Measurements from ENCODE around the gene RBBP8NL. TPM values are rescaled to one million over a fixed set of nuclear protein-coding genes. Genes with fewer than 3 reads are reported as not detected.

RBBP8NL gene
- total RNA-seq, 1 experiment from 2014 or later, result 39.2 TPM

- H3K36me3 Mint-ChIP-seq (ENCODE audit: insufficient read depth, unreplicated experiment), result peaks cover 6% of the 10 kb centered on the region
- H3K4me1 ChIP-seq, result peaks cover 32% of the 10 kb centered on the region
- DNase-seq, result no peak
- H3K4me1 Mint-ChIP-seq (ENCODE audit: low read depth, unreplicated experiment), result peaks cover 39% of the 10 kb centered on the region
- H3K36me3 ChIP-seq (ENCODE audit: control insufficient read depth, insufficient read depth, low read length), result no peaks in the 10 kb centered on the region
- H3K27ac Mint-ChIP-seq (ENCODE audit: unreplicated experiment), result peak overlapping the region; percentile 72
- H3K27me3 Mint-ChIP-seq (ENCODE audit: insufficient read depth, unreplicated experiment), result no peaks in the 10 kb centered on the region
- intact Hi-C loops (cut with micrococcal nuclease; ENCODE audit: unreplicated experiment), result loop anchor here (2.0 kb wide), 1 partner anchor 43 kb away; no protein-coding TSS in a partner anchor
- CTCF ChIA-PET, result interaction anchor here (0.7 to 0.9 kb wide), 2 partner anchors 25 to 91 kb away, joined by 3 read pairs; no protein-coding TSS in a partner anchor
- no peak overlapping the region for H3K4me3 Mint-ChIP-seq (ENCODE audit: unreplicated experiment)
- TF ChIP-seq, protein P1, sequence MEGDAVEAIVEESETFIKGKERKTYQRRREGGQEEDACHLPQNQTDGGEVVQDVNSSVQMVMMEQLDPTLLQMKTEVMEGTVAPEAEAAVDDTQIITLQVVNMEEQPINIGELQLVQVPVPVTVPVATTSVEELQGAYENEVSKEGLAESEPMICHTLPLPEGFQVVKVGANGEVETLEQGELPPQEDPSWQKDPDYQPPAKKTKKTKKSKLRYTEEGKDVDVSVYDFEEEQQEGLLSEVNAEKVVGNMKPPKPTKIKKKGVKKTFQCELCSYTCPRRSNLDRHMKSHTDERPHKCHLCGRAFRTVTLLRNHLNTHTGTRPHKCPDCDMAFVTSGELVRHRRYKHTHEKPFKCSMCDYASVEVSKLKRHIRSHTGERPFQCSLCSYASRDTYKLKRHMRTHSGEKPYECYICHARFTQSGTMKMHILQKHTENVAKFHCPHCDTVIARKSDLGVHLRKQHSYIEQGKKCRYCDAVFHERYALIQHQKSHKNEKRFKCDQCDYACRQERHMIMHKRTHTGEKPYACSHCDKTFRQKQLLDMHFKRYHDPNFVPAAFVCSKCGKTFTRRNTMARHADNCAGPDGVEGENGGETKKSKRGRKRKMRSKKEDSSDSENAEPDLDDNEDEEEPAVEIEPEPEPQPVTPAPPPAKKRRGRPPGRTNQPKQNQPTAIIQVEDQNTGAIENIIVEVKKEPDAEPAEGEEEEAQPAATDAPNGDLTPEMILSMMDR (IDR thresholded peaks at IDR 0.05; ENCODE audit: insufficient read depth in 1 of 2, low read depth in 1 of 2, low read length in 1 of 2, severe bottlenecking in 1 of 2, unreplicated experiment in 1 of 2), result no peak
- POLR2A ChIA-PET, result no interaction called here
- no peaks in the 10 kb centered on the region for H3K9me3 ChIP-seq
- no peak overlapping the region for H3K4me3 ChIP-seq (ENCODE audit: low read depth, low read length)
- no peaks in the 10 kb centered on the region for H3K27me3 ChIP-seq (replicated peaks; ENCODE audit: control insufficient read depth, insufficient read depth, low read length)
- BruUV-seq (replicated peaks), result no TSS peak
- H3K9me3 Mint-ChIP-seq (ENCODE audit: unreplicated experiment), result peaks cover 11% of the 10 kb centered on the region
These were observed 46.6 kb upstream of the RBBP8NL start for GRCh38 chr20:62473717-62474603.

DNA sequence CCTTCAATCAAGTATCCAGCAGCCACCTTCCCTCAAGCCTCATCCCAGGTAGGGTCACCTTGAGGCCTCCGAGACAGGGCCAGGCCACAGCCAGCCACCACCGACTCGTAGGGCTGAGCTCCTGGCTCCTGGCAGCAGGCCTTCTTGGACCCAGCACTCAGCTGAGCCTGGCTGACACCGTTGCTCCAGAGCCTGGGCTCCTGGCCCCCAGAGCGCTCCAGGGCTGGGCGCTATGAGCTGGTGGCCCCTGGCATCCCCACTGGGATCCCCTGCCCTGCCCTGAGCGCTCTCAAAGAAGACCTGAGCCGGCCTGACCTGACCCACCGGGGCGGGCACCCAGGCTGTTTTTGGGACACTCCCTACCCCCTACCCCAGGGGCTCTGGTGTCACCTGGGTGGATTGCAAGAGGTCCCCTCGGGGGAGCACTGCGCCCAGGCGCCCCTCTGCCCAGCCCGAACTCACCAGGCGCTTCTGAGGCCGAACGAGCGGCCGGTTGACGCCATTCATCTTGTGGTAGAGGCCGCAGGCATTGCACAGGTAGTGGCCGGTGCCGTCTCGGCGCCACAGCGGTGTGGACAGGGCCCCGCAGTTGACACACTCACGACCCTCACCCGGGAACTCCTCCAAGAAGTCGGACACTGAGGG lies 45.7 kb upstream of the RBBP8NL start:
- Mint-ChIP-seq H3K4me3 (ENCODE audit: unreplicated experiment) (no peak overlapping the region), H3K27ac (ENCODE audit: unreplicated experiment) (peak overlapping the region; percentile 93), H3K4me1 (ENCODE audit: low read depth, unreplicated experiment) (peaks cover 30% of the 10 kb centered on the region), H3K9me3 (ENCODE audit: unreplicated experiment) (peaks cover 11% of the 10 kb centered on the region), H3K27me3 (ENCODE audit: insufficient read depth, unreplicated experiment) (no peaks in the 10 kb centered on the region), H3K36me3 (ENCODE audit: insufficient read depth, unreplicated experiment) (peaks cover 6% of the 10 kb centered on the region)
- Histone ChIP-seq H3K9me3 (no peaks in the 10 kb centered on the region), H3K27me3 (replicated peaks; ENCODE audit: control insufficient read depth, insufficient read depth, low read length) (no peaks in the 10 kb centered on the region), H3K4me3 (ENCODE audit: low read depth, low read length) (no peak overlapping the region), H3K36me3 (ENCODE audit: control insufficient read depth, insufficient read depth, low read length) (no peaks in the 10 kb centered on the region), H3K4me1 (peaks cover 23% of the 10 kb centered on the region)
- BruUV-seq (replicated peaks), result no TSS peak
- TF ChIP-seq, protein P1 (IDR thresholded peaks at IDR 0.05; ENCODE audit: insufficient read depth in 1 of 2, low read depth in 1 of 2, low read length in 1 of 2, severe bottlenecking in 1 of 2, unreplicated experiment in 1 of 2), result no peak
- ChIA-PET CTCF (interaction anchor here (1.9 kb wide), 1 partner anchor 43 kb away, joined by 5 read pairs; no protein-coding TSS in a partner anchor), POLR2A (no interaction called here)
- DNase-seq, result no peak
- intact Hi-C loops (cut with micrococcal nuclease; ENCODE audit: unreplicated experiment), result loop anchor here (2.0 kb wide), 1 partner anchor 42 kb away; no protein-coding TSS in a partner anchor

GRCh38 chr20:62472138-62472940 lies 45.0 kb upstream of the RBBP8NL start:
- Mint-ChIP-seq H3K4me1 (ENCODE audit: low read depth, unreplicated experiment) (peaks cover 23% of the 10 kb centered on the region), H3K9me3 (ENCODE audit: unreplicated experiment) (peaks cover 10% of the 10 kb centered on the region), H3K27ac (ENCODE audit: unreplicated experiment) (peak overlapping the region; percentile 93), H3K27me3 (ENCODE audit: insufficient read depth, unreplicated experiment) (no peaks in the 10 kb centered on the region), H3K36me3 (ENCODE audit: insufficient read depth, unreplicated experiment) (peaks cover 6% of the 10 kb centered on the region), H3K4me3 (ENCODE audit: unreplicated experiment) (no peak overlapping the region)
- TF ChIP-seq, protein P1 (IDR thresholded peaks at IDR 0.05; ENCODE audit: insufficient read depth in 1 of 2, low read depth in 1 of 2, low read length in 1 of 2, severe bottlenecking in 1 of 2, unreplicated experiment in 1 of 2), result no peak
- peaks cover 16% of the 10 kb centered on the region for H3K4me1 ChIP-seq
- intact Hi-C loops (cut with micrococcal nuclease; ENCODE audit: unreplicated experiment), result loop anchor here (2.0 kb wide), 1 partner anchor 42 kb away; no protein-coding TSS in a partner anchor
- no peaks in the 10 kb centered on the region for H3K27me3 ChIP-seq (replicated peaks; ENCODE audit: control insufficient read depth, insufficient read depth, low read length)
- H3K4me3 ChIP-seq (ENCODE audit: low read depth, low read length), result no peak overlapping the region
- DNase-seq, result no peak
- H3K36me3 ChIP-seq (ENCODE audit: control insufficient read depth, insufficient read depth, low read length), result no peaks in the 10 kb centered on the region
- ChIA-PET POLR2A (no interaction called here), CTCF (interaction anchor here (1.2 to 1.9 kb wide), 2 partner anchors 42 to 144 kb away, joined by 4 to 5 read pairs; no protein-coding TSS in a partner anchor)
- BruUV-seq (replicated peaks), result no TSS peak
- no peaks in the 10 kb centered on the region for H3K9me3 ChIP-seq
